Measurements from ENCODE around the gene MPP1. TPM values are rescaled to one million over a fixed set of nuclear protein-coding genes. Genes with fewer than 3 reads are reported as not detected.

MPP1 gene
- total RNA-seq, 1 experiment from 2014 or later: 89.3 TPM

- no peaks in the 10 kb centered on the region for H3K9me3 ChIP-seq (ENCODE audit: control insufficient read depth, insufficient read depth, low read depth, low read length)
- DNase-seq (ENCODE audit: low read depth, low spot score) (no peak), ATAC-seq (no peak)
- no peaks in the 10 kb centered on the region for H3K27me3 ChIP-seq (ENCODE audit: control insufficient read depth, insufficient read depth, low read length)
- in situ Hi-C loops (cut with HindIII; ENCODE audit: low pct_unique_long_range_greater_than_20kb, low sequenced_read_pairs): no loop called here
- no peak overlapping the region for H3K4me3 ChIP-seq (ENCODE audit: low read depth in 2 of 2, low read length in 2 of 2)
- ChIA-PET POLR2A (no interaction called here), CTCF (no interaction called here)
- H3K27ac ChIP-seq (ENCODE audit: low read length): no peak overlapping the region
- BruUV-seq (replicated peaks): no TSS peak
- TF ChIP-seq SIN3A (IDR thresholded peaks at IDR 0.05; ENCODE audit: borderline replicate concordance, insufficient read depth, low read depth, low read length) (no peak), TCF7L2 (IDR thresholded peaks at IDR 0.05; ENCODE audit: low read depth, low read length) (no peak), REST (IDR thresholded peaks at IDR 0.05; ENCODE audit: insufficient read depth in 1 of 2, low read depth in 2 of 2, low read length in 1 of 2) (no peak), POLR2AphosphoS5 (IDR thresholded peaks at IDR 0.05; ENCODE audit: low read depth, low read length) (no peak)
- TF ChIP-seq, protein P1, sequence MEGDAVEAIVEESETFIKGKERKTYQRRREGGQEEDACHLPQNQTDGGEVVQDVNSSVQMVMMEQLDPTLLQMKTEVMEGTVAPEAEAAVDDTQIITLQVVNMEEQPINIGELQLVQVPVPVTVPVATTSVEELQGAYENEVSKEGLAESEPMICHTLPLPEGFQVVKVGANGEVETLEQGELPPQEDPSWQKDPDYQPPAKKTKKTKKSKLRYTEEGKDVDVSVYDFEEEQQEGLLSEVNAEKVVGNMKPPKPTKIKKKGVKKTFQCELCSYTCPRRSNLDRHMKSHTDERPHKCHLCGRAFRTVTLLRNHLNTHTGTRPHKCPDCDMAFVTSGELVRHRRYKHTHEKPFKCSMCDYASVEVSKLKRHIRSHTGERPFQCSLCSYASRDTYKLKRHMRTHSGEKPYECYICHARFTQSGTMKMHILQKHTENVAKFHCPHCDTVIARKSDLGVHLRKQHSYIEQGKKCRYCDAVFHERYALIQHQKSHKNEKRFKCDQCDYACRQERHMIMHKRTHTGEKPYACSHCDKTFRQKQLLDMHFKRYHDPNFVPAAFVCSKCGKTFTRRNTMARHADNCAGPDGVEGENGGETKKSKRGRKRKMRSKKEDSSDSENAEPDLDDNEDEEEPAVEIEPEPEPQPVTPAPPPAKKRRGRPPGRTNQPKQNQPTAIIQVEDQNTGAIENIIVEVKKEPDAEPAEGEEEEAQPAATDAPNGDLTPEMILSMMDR (IDR thresholded peaks at IDR 0.05): no peak
- H3K4me1 ChIP-seq (ENCODE audit: control insufficient read depth, insufficient read depth, low read length): no peaks in the 10 kb centered on the region
- intact Hi-C loops (cut with micrococcal nuclease; ENCODE audit: unreplicated experiment): no loop called here
- H3K36me3 ChIP-seq (ENCODE audit: control insufficient read depth, insufficient read depth, low read length): no peaks in the 10 kb centered on the region
Observed at GRCh38 chrX:154785716-154786115, 19.6 kb downstream of the MPP1 start.

DNA sequence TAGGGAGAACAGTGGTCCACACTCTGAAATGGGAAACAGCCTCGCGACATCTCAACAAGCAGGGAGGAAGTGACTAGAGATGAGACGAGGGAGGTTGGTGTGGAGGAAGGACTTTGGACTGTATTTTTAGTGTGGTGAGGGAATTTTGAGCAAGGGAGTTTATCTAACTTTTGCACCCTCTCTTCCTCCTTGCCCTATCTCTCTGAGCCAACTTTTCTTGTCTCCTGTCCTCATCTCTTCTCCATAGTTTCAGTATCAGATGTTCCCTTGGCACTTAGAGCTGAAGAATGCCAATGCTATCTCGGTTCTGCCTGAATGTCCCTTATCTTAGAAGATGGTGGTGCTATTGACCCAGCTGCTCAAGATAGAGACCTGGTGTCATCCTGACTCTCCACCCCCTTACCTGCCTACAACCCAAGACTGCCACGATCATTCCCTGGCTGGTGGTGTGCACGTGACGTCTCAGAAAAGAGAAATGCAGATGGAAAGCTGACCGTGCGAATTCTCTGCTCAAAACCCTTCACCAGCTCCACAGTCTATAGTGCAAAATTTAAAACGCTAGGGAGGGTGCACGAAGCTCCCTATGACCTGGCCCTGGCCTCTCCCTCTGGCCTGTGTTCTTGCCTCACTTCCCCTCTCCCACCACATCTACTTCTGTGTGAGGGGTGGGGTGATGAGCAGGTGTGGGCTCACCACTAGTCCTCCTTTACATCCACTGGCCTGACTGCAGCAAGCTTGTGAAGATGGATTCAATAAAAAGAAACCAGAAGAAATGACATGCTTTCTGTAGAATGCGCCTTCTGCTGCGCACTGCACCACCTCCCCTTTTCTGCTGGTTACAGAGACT is 20.9 kb downstream of the MPP1 start:
- no peaks in the 10 kb centered on the region for H3K27me3 ChIP-seq (ENCODE audit: control insufficient read depth, insufficient read depth, low read length)
- no peak for DNase-seq (ENCODE audit: low read depth, low spot score)
- BruUV-seq (replicated peaks): no TSS peak
- intact Hi-C loops (cut with micrococcal nuclease; ENCODE audit: unreplicated experiment): no loop called here
- no peak overlapping the region for H3K27ac ChIP-seq (ENCODE audit: low read length)
- in situ Hi-C loops (cut with HindIII; ENCODE audit: low pct_unique_long_range_greater_than_20kb, low sequenced_read_pairs): no loop called here
- ChIA-PET CTCF (no interaction called here), POLR2A (interaction anchor here (0.6 kb wide), 1 partner anchor 8 kb away, joined by 3 read pairs; no protein-coding TSS in a partner anchor)
- no peaks in the 10 kb centered on the region for H3K36me3 ChIP-seq (ENCODE audit: control insufficient read depth, insufficient read depth, low read length)
- H3K9me3 ChIP-seq (ENCODE audit: control insufficient read depth, insufficient read depth, low read depth, low read length): no peaks in the 10 kb centered on the region
- no peak overlapping the region for H3K4me3 ChIP-seq (ENCODE audit: low read depth in 2 of 2, low read length in 2 of 2)
- TF ChIP-seq, protein P1 (IDR thresholded peaks at IDR 0.05): no peak
- no peak for TF ChIP-seq REST (IDR thresholded peaks at IDR 0.05; ENCODE audit: insufficient read depth in 1 of 2, low read depth in 2 of 2, low read length in 1 of 2)
- no peak for TF ChIP-seq TCF7L2 (IDR thresholded peaks at IDR 0.05; ENCODE audit: low read depth, low read length)
- no peak for TF ChIP-seq SIN3A (IDR thresholded peaks at IDR 0.05; ENCODE audit: borderline replicate concordance, insufficient read depth, low read depth, low read length)
- TF ChIP-seq POLR2AphosphoS5 (IDR thresholded peaks at IDR 0.05; ENCODE audit: low read depth, low read length): no peak
- peaks cover 1% of the 10 kb centered on the region; the same call in 1 of the 2 replicates for H3K4me1 ChIP-seq (ENCODE audit: control insufficient read depth, insufficient read depth, low read length)
- ATAC-seq: no peak
